GM21619 (cell line): ENCODE data around the gene GSK3B.
"Not testable (repeated sequence)": the region's sequence is repeated elsewhere in the genome, so short reads cannot be mapped to it uniquely, and the experiment has no call there.

ENCODE experiments used
- ATAC-seq: cut with Tn5 transposase; IDR thresholded peaks from one replicate; pipeline ENCODE4 v1.9.1; 2021; ENCODE audit not compliant: unreplicated experiment

Gene GSK3B

GRCh38 chr3:120057626-120058025 lies 36.6 kb downstream of the GSK3B start:
- no peak for ATAC-seq

DNA sequence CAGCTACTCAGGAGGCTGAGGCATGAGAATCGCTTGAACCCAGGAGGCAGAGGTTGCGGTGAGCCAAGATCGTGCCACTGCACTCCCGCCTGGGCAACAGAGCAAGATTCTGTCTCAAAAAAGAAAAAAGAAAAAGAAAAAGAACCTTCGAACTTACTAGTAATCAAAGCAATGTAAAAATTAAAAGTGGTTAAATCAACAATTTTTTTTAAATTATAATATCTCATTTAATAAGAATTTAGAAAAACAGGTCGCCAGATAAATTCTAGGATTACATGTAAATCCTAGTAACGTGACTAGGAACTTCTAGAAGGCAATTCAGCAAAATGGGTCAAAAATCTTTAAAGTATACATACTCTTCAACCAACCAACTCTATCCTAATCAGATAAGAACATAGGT lies 37.2 kb downstream of the GSK3B start:
- no peak for ATAC-seq

DNA sequence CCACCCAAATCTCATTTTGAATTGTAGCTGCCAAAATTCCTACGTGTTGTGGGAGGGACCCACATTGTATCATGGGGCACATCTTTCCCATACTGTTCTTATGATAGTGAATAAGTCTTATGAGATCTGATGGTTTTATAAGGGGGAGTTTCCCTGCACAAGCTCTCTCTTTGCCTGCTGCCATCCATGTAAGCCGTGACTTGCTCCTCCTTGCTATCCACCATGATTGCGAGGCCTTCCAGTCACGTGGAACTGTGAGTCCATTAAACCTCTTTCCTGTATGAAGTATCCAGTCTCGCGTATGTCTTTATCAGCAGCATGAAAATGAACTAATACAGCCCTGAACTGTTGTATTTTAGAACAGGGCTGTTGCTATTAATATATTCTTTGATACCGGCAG lies 40.6 kb downstream of the GSK3B start:
- ATAC-seq = not testable (repeated sequence)

- ATAC-seq = peak; percentile 45
Observed at GRCh38 chr3:120052677-120053076, 41.6 kb downstream of the GSK3B start.

- peak; percentile 89 for ATAC-seq
Observed at GRCh38 chr3:120052225-120052624, 42.0 kb downstream of the GSK3B start.

GRCh38 chr3:120051570-120051969 lies 42.7 kb downstream of the GSK3B start:
- ATAC-seq = not testable (repeated sequence)

- no peak for ATAC-seq
Observed at GRCh38 chr3:120049881-120050539, 44.2 kb downstream of the GSK3B start.

DNA sequence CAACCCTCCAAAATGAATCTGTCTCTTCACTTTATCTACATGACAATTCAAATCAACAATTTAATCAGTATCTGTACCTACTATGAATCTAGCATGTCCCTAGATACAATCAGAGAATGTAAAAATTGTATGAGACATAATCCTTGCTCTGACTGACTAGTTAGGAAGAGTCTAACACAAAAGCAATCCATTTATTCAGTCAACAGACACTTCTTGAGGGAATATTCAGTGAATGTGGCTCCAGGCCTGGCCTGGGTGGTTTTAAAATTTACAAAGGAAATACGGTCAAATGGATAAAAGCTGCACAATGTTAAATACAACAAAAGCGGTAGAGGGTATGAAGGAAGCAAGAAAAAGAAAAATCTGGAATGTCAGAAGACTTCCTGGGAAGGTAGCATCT lies 45.2 kb downstream of the GSK3B start:
- no peak for ATAC-seq

GRCh38 chr3:120048355-120049041 lies 45.7 kb downstream of the GSK3B start:
- ATAC-seq = no peak

DNA sequence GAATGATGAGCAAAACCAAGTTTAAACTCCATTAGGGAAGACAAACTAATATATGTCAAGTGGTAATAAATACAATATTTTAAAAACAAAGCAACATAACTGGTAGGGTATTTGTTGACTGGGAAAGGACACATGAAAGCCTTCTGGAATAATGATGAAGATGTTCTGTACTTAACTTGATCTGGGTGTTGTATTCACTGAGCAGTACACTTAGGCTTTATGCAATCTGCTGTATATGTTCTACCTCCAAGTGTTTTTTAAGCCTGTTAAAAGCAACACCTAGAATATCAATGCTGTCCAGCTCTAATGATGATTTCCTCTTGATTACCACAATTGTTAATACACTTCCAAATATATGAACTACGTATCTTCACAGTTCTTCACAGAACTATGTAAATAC lies 46.6 kb downstream of the GSK3B start:
- ATAC-seq = no peak

- ATAC-seq = no peak
Observed at GRCh38 chr3:120040813-120041377, 53.4 kb downstream of the GSK3B start.

DNA sequence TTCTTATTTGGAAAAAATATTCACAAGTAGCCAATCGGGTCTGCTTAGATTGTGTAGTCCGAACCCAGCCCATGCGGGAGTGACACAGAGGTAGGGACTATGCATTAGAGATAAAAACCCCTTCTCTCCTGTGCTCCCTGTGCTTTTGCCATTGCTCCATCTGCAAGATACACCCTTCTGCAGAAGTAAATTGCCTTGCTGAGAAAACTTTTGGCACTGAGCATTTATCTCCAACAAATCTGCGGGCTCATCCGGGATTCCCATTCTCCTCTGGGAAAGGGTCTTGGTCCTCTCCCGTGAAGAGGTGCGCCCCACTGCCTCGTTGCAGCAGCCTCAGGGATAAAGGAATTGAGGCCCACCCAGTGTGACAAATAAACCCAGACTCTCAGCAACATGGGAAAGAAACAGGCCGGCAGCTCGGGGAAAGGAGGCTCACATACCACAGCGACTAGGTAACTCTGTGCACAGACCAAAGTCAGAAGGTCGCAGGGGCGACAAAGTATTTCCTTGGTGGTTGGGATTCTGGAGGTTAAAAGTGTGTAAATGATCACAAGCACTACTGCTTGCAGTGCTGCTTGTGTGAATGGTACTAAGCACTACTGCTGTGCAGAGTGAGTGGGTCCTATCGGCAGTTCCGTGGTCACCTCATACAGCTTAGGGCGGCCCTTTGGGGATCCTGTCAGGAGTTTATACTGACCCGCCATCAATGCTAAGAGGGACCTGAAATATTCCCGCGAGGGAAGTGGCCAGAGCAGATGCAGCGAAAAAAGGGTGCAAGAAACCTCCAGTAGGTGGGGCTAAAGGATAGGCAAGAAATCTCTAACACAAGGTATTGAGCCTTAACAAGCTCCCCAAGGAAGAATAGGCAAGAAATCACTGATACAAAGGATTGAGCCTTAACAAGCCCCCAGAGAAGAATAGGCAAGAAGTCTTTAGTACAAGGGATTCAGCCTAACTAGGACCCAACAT lies 54.3 kb downstream of the GSK3B start:
- ATAC-seq = no peak

GRCh38 chr3:120033596-120033995 lies 60.7 kb downstream of the GSK3B start:
- ATAC-seq = no peak

- no peak for ATAC-seq
Observed at GRCh38 chr3:120031561-120031960, 62.7 kb downstream of the GSK3B start.

DNA sequence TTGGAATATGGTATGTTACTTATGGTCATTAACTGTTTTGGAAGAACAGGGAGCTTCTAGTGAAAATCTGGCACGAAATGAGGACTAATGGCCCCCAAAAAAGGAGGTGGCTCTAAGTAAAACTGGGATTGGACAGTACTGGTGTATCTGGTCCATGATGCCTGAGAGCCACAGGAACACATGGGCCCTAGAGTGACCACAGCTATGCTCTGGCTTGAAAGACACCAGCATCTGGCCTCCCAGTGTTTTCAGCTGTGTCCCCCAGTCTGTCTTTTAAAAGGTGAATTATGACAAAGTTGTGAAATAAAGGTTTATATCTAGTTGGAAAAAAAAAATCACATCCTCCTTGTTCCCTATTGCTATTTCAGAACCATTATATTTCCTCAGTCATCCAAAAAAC lies 64.5 kb downstream of the GSK3B start:
- ATAC-seq = no peak

GRCh38 chr3:120028271-120029047 lies 65.8 kb downstream of the GSK3B start:
- no peak for ATAC-seq

- no peak for ATAC-seq
Observed at GRCh38 chr3:120027226-120027625, 67.0 kb downstream of the GSK3B start.

- no peak for ATAC-seq
Observed at GRCh38 chr3:120025520-120025919, 68.7 kb downstream of the GSK3B start.

- no peak for ATAC-seq
Observed at GRCh38 chr3:120024103-120024502, 70.1 kb downstream of the GSK3B start.

DNA sequence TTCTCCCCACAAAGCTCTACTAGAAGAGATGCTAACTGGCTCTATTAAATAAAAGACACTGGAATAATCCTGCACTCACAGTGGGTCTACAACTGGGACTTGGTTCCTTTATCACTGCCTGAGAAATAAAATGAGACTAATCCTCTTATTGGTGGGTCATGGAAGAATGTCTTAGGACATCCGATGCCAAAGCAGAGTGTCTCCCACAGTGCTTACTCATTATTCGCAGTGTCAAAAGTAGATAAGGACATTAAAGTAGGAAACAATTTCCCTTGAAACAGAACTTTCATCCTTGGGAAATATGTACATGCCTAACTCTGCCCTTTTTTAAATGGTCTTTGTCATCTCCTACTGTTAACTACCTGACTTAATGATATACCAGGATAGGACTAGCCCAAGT lies 71.5 kb downstream of the GSK3B start:
- ATAC-seq = no peak

- no peak for ATAC-seq
Observed at GRCh38 chr3:120021523-120021922, 72.7 kb downstream of the GSK3B start.
